ENCODE data around the gene CFAP251.

The CFAP251 gene

GRCh38 chr12:122009741-122010140 is 91.3 kb downstream of the CFAP251 start:
- ChIA-PET POLR2A (ENCODE audit: low non-redundant PET) (no interaction called here), CTCF (no interaction called here)
- no peak for TF ChIP-seq CTCF (conservative IDR thresholded peaks at IDR 0.05; ENCODE audit: low read depth)
- H3K27ac ChIP-seq = no peak overlapping the region
- no peak for DNase-seq (ENCODE audit: low spot score)

- TF ChIP-seq CTCF (conservative IDR thresholded peaks at IDR 0.05; ENCODE audit: low read depth) = no peak
- POLR2A ChIA-PET (ENCODE audit: low non-redundant PET) = interaction anchor here (0.5 kb wide), 1 partner anchor 160 kb away, joined by 8 read pairs; no protein-coding TSS in a partner anchor
- no peak overlapping the region for H3K27ac ChIP-seq
Observed at GRCh38 chr12:122012184-122012583, 93.8 kb downstream of the CFAP251 start.

GRCh38 chr12:122013136-122013535 is 94.7 kb downstream of the CFAP251 start:
- no peak for TF ChIP-seq CTCF (conservative IDR thresholded peaks at IDR 0.05; ENCODE audit: low read depth)
- no peak for DNase-seq (ENCODE audit: low spot score)
- CTCF ChIA-PET = interaction anchor here (0.6 kb wide), 1 partner anchor 98 kb away, joined by 3 read pairs; no protein-coding TSS in a partner anchor
- POLR2A ChIA-PET (ENCODE audit: low non-redundant PET) = no interaction called here
- no peak overlapping the region for H3K27ac ChIP-seq

More at GRCh38 chr12:122012184-122012583, 93.8 kb downstream of the CFAP251 start:
- CTCF ChIA-PET = no interaction called here
- no peak for DNase-seq (ENCODE audit: low spot score)

GRCh38 chr12:122013791-122014590 is 95.6 kb downstream of the CFAP251 start:
- no peak overlapping the region for H3K27ac ChIP-seq
- CTCF ChIA-PET = interaction anchor here (0.5 to 0.7 kb wide), 5 partner anchors 10 to 125 kb away, joined by 3 to 5 read pairs (median 3); no protein-coding TSS in a partner anchor
- DNase-seq (ENCODE audit: low spot score) = no peak
- no peak for TF ChIP-seq CTCF (conservative IDR thresholded peaks at IDR 0.05; ENCODE audit: low read depth)
- POLR2A ChIA-PET (ENCODE audit: low non-redundant PET) = no interaction called here

- POLR2A ChIA-PET (ENCODE audit: low non-redundant PET) = no interaction called here
- H3K27ac ChIP-seq = no peak overlapping the region
- CTCF ChIA-PET = interaction anchor here (0.6 to 0.7 kb wide), 3 partner anchors 49 to 124 kb away, joined by 3 to 5 read pairs (median 4); no protein-coding TSS in a partner anchor
- no peak for DNase-seq (ENCODE audit: low spot score)
- no peak for TF ChIP-seq CTCF (conservative IDR thresholded peaks at IDR 0.05; ENCODE audit: low read depth)
Observed at GRCh38 chr12:122014781-122015180, 96.4 kb downstream of the CFAP251 start.

GRCh38 chr12:122018457-122018856 is 100.1 kb downstream of the CFAP251 start:
- CTCF ChIA-PET = no interaction called here

More at GRCh38 chr12:122018457-122018856, 100.1 kb downstream of the CFAP251 start:
- DNase-seq (ENCODE audit: low spot score) = no peak
- no peak overlapping the region for H3K27ac ChIP-seq
- POLR2A ChIA-PET (ENCODE audit: low non-redundant PET) = no interaction called here
- no peak for TF ChIP-seq CTCF (conservative IDR thresholded peaks at IDR 0.05; ENCODE audit: low read depth)
